ENCODE results near the gene SLC17A9.

GRCh38 chr20:62906209-62906608 lies 46.3 kb upstream of the SLC17A9 start:
- no peak for TF ChIP-seq POLR2A (IDR thresholded peaks at IDR 0.05)
- TF ChIP-seq, protein P1, sequence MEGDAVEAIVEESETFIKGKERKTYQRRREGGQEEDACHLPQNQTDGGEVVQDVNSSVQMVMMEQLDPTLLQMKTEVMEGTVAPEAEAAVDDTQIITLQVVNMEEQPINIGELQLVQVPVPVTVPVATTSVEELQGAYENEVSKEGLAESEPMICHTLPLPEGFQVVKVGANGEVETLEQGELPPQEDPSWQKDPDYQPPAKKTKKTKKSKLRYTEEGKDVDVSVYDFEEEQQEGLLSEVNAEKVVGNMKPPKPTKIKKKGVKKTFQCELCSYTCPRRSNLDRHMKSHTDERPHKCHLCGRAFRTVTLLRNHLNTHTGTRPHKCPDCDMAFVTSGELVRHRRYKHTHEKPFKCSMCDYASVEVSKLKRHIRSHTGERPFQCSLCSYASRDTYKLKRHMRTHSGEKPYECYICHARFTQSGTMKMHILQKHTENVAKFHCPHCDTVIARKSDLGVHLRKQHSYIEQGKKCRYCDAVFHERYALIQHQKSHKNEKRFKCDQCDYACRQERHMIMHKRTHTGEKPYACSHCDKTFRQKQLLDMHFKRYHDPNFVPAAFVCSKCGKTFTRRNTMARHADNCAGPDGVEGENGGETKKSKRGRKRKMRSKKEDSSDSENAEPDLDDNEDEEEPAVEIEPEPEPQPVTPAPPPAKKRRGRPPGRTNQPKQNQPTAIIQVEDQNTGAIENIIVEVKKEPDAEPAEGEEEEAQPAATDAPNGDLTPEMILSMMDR (IDR thresholded peaks at IDR 0.05), result no peak

All from adrenal gland (tissue), 5 donors.